Activated T-helper 9 cell treated with anti-CD3 and anti-CD28 coated beads, Interleukin-2, amount 50 U/mL, for 16 hours (primary cell): ENCODE results near the gene CDK11A.

Experiments
- DNase-seq: peaks from one replicate; pipeline ENCODE4 v3.0.0-alpha.2; 2020; ENCODE audit warnings: low read depth

CDK11A gene

GRCh38 chr1:1724035-1724864 is at the start of gene CDK11A:
Gene CDK11A (minus strand): TSS chr1:1724357. CDS start chr1:1722818, 1,539 bp downstream.
- peak; percentile 97 for DNase-seq

- no peak for DNase-seq
Measured at GRCh38 chr1:1773874-1774273, 49.7 kb upstream of the CDK11A start.

DNA sequence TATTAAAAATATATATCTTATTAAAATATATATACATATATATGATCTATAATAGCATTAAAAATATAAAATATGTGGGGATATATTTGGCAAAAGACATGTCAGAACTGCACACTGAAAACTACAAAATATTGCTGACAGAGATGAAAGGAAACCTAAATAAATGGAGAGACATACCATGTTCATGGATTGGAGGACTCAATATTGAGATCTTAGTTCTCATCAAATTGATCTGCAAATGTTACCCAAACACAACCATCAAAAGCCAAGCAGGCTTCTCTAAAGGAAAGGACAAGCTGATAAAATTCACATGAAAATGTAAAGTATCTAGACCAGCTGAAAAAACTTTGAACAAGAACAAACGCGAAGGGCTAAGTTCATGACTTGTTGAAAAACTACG is 46.9 kb upstream of the CDK11A start:
- no peak for DNase-seq

GRCh38 chr1:1770102-1770501 is 45.9 kb upstream of the CDK11A start:
- DNase-seq, result no peak

GRCh38 chr1:1768249-1768992 is 44.3 kb upstream of the CDK11A start:
- DNase-seq, result no peak

GRCh38 chr1:1764876-1765470 is 40.8 kb upstream of the CDK11A start:
- no peak for DNase-seq

- no peak for DNase-seq
Measured at GRCh38 chr1:1763657-1764621, 39.8 kb upstream of the CDK11A start.

- DNase-seq, result no peak
Measured at GRCh38 chr1:1761504-1762376, 37.6 kb upstream of the CDK11A start.

DNA sequence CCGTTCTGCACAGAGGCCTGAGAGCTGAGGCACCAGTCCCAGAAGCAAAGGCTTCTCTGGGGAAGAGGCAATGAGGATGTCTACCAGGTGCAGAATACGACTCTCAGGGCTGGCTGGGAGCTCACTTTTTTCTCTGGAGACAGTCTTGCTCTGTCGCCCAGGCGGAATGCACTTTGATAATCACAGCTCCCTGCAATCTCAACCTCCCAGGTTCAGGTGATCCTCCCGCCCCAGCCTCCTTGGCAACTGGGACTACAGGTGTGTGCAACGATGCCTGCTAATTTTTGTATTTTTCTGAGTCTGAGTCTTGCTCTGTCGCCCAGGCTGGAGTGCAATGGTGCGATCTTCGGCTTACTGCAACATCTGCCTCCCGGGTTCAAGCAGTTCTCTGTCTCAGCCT is 36.6 kb upstream of the CDK11A start:
- no peak for DNase-seq

GRCh38 chr1:1760345-1760650 is 36.1 kb upstream of the CDK11A start:
- no peak for DNase-seq

- DNase-seq, result no peak
Measured at GRCh38 chr1:1759456-1760344, 35.5 kb upstream of the CDK11A start.

DNA sequence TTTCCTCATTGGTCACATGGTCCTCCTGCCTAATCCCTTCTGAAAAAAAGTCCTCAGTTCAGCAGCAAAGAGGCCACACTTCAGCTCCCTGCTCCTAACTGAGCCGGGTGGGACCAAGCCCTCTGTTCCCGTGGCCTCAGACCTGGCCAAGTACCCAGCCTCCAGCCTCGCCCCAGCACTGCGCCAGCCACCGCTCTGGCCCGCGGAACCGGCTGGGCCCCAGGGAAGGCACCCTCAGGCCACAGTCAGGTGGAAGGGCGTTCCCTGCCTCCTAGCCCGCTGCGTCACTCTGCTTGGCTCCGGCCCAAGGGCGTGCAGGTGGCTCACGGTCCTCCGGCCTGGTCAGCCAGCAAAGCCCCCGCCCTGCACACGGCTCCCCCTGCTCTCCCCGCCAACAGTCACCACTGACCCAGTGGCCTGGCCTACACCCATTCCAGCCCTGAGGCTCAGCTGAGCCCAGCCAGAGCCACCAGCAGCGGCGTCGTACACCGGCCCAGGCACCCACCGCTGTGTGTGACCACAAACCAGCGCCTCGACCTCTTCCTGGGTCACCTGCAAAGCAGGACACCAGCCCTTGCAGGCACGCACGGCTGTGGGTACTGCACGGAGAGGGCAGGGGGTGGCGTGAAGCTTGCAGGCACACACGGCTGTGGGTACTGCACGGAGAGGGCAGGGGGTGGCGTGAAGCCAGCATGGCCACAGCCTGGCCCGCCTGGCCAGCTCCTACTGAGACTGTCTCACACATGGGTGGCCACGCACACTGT is 34.7 kb upstream of the CDK11A start:
- no peak for DNase-seq

DNA sequence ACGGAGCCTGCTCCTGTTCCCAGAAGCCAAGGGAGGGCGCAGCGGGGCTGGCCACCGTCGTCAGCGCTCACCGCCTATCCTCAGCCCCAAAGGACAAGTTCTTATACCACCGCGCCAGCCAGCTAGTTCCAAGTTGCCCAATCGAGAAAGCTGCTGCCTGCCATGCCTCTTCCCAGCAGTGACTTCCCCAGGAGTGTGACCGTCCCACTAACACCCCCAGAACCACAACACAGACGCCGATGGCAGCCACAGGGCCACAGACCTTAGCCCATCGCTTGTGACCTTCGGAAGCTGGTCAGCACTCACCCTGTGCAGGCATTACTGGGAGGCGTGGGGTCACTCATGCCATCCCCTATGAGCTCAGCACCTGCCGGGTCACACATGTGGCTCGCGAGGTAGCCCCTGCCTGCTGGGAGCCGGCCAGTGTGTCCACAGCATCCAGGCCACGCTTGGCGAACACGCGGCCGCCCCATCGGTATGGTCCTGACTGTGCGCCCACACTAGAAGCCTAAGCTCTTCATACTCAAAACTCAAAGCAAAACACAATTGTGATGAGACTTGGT is 34.0 kb upstream of the CDK11A start:
- DNase-seq, result no peak

- no peak for DNase-seq
Measured at GRCh38 chr1:1757422-1758058, 33.4 kb upstream of the CDK11A start.

DNA sequence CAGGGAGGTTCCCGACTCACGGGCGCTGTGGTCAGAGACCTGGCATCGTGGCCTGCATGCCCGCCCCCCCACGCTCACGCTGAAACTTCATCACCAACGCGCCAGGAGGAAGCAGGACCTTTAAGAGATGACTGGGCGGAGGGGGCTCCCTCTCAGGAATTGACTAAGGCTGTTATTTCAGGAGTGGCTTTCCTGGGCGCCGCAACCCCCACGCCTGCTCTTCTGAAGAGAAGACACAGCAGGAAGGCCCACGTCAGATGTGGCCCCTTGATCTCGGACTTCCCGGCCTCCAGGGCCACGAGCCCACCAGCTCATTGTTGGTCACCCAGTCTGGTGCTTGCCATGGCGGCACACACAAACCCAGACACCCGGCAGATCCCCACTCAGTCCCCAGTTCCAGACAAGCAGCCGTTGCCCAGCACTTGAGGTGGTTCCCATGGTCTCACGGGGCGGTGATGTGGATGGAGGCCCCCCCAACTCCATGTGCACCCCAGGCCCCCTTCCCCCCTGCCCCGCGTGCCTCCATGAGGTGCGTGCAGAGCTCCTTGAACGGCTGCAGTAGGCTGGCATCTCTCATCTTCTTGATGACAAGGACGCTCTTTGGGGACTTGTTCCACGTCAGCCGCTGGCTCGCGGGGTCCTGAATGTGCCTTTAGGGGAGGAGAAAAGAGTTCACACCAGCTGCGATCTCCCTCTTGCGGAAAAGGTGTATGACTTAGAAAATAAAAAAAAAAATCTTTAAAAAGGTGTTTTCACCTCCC is 32.7 kb upstream of the CDK11A start:
- no peak for DNase-seq

DNA sequence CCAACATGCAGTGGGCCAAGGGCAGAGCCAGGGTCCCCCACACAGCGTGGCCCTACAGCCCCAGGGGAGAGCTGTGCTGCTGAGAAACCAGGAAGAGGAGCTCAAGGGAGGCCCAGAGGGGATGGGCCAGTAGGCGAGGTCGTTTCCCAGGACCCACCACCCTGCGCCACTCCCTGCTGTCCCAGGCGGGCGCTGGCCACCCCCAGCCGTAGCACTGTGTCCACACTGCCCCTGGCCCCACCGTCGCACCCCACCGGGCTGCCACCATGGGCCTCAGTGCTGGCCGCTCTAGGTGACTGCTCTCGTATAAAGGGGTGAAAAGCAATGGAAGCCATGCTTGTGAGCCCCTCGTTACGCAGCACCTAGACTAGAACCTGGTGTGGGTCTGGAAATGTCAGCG is 31.7 kb upstream of the CDK11A start:
- DNase-seq, result no peak

- no peak for DNase-seq
Measured at GRCh38 chr1:1755426-1755825, 31.3 kb upstream of the CDK11A start.
